Fibroblast of peridontal ligament (primary cell): ENCODE measurements around the gene UBXN10.
A peak's percentile ranks its signal among the peaks of the same experiment; 100 is the strongest.

Source experiments
- DNase-seq: peaks from one replicate; pipeline ENCODE4 v3.0.0-alpha.2; 2010; ENCODE audit errors: extremely low read depth

The UBXN10 gene

DNA sequence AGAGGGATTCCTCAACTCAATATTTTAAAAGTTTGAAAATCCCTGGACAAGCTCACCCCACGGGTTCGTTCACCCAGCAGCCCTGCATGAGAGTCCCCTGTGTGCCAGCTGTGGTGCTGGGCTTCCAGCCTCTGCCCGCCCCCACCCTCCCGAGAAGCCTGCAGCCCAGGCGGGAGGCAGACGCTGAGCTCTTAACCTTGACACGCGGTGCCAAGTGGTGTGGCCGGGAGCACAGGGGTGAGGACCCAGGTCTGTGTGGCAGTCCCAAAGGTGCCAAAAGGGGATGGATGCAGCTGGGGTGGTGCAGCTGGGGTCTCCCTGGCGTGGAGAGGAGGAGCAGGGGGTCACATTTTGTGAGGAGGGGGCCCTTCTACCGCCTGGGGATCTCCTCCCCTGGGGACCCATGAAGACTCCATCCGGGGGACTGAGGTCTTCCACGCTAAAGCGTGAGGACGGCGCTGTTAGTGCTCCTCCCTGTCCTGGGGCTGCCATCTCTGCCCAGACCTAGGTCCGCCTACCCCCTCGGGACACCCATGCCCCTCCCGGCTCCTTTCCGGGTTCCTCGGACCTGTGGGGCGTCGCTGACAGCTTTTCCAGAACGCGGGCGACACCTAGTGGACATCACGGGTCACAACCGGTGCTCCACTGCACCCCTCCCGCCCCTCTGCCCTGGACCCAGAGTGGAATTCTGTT lies 33.8 kb upstream of the UBXN10 start:
- peak; percentile 78 for DNase-seq

DNA sequence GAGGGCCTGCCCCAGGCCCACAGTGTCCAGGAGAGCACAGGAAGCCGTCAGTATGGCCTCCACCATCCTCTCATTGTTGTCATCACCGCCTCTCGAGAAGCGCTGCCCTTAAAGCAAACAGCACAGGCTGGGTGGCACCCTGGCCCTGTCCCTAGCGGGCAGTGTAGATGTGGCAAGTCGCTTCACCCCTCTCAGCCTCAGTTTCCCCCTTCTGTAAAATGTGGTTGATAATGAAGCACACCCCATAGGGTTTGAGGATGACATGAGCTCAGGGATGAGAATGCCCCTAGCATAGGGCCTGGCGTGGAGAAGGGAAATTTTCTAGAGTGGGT lies 33.3 kb upstream of the UBXN10 start:
- no peak for DNase-seq

DNA sequence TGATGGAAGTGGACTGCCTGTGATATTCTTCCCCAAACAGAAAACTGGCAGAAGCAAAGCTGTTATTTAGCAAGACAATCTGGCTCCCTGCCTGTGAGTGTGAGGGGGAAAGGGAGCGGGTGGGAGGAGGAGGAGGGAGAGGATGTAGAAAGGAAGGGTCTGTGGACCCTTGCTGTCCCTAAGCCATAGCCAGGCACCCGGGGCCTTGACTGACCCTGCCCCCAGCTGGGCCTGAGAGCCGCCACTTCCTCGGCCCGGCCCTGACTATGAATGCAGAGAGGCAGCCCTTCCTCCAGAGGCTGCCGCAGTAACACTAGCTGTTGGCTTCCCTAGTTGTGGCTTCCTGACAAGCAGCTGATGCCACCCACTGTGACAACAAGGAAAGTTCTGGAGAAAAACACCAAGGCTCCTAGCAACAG lies 32.9 kb upstream of the UBXN10 start:
- DNase-seq = peak; percentile 33

DNA sequence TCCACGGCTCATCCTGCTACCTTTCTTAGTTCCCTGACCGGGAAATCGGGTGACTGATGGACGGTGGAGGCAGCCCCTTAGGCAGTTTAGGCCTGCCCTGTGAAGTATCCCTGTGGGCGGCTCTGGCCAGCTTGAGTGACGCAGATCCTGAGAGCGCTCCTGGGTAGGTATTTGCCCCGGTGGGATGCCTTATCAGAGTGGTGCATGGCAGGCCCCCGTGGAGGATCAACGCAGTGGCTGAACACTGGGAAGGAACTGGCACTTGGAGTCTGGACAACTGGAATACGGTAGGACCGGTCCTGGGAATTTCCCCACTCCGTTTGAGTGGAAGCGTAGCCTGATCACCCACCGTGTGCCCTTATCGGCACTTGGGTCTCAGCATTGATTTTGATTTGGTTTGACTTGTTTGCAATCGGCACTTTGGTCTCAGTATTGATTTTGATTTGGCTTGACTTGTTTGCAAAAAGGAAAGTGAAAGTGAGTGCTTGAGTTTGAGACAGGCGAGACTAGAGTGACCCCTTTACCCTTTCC lies 31.5 kb upstream of the UBXN10 start:
- DNase-seq = peak; percentile 7

DNA sequence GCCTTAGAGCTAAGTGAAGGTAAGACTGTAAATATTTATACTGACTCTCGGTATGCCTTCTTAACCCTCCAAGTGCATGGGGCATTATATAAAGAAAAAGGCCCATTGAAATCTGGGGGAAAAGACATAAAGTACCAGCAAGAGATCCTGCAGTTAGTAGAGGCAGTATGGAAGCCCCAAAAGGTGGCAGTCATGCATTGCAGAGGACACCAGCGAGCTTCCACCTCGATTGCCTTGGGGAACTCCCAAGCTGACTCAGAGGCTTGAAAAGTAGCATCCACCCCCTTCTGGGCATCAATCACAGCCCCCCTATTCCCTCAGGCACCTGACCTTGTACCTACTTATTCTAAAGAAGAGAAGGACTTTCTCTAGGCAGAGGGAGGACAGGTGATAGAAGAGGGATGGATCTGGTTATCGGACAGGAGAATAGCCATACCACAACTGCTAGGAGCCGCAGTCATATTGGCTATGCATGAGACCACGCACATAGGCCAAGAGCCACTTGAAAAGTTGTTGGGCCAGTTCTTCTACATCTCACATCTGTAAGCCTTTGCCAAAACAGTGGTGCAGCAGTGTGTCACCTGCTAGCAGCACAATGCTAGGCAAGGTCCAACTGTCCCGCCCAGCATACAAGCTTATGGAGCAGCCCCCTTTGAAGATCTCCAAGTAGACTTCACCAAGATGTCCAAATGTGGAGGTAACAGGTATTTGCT lies 27.4 kb upstream of the UBXN10 start:
- no peak for DNase-seq

DNA sequence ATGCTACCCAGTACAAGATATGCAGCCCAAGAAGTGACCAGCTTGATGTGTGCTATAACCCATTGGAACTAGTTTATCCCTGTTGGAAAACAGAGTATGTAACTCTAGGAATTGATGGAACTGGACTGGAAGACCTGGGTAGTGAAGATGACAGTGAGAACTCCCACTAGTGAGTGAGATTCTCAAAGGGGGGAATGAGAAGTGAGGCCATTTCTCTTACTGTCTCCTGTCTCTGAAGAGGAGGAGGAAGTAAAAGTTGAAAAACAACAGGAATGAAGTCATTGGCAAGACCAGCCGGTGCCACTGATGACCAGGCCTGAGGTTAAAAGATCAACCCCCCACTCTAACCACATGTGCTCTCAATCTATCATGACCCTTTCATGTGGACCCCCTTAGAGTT lies 25.9 kb upstream of the UBXN10 start:
- peak; percentile 10 for DNase-seq

DNA sequence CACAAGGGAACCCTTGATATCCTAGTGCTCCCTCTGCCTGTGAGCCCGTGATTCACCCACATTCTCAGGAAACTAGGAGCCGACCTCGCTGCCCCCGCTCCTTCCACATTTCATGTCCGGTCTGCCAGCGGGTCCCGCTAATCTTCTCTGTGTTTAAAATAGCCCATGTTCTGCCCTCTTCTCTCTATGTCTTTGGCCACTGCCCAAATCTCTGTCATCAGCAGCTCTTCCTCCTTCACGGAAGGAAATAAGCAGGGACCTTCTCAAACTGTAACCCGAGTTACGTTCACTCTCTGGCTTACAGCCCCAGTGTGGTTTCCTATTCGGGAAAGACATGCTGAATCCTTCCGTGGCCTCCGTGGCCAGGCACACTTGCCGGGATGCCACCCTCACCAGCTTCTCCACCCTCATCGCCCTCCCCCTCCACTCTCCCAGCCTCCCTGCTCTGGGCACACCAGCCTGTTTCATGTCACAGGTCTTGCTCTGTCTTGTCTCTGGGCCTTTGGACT lies 21.1 kb upstream of the UBXN10 start:
- no peak for DNase-seq

DNA sequence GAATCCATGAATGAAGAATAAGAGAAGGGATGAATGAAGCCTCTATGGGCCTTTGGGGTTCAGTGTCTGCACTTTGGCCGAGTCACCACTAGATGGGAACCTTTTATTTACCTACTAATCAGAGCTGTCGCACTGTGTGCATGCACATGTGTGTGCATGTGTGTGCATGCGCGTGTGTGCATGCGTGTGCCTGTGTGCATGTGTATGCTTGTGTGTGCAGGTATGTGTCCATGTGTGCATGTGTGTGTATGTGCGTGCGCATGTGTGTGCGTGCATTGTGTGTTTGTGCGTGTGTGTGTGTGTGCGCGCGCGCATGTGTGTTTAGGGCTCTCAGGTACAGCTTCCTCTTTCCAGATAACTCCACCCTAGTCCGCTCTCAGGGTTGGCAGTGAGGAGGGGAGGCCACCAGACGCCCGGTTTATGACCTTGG lies 20.4 kb upstream of the UBXN10 start:
- no peak for DNase-seq

DNA sequence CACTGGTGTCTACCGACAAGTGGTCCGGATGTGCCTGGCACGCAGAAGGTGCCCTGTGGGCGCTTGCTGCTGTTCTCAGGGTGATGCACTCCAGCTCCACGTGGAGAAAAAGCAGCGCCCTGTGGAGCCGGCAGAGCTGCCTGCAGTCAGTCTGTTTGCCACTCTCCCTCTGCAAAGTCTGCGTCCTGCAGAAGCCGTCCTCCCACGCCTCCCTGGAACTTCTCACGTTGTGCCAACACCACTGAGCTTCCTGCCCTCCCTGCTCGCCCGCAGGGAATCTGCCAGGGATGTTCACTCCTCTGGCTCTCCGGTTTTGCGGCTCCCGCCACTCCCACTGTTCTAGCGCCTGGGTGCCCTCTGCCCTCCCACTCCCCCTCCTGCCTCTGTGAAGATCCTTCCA lies 19.8 kb upstream of the UBXN10 start:
- no peak for DNase-seq

DNA sequence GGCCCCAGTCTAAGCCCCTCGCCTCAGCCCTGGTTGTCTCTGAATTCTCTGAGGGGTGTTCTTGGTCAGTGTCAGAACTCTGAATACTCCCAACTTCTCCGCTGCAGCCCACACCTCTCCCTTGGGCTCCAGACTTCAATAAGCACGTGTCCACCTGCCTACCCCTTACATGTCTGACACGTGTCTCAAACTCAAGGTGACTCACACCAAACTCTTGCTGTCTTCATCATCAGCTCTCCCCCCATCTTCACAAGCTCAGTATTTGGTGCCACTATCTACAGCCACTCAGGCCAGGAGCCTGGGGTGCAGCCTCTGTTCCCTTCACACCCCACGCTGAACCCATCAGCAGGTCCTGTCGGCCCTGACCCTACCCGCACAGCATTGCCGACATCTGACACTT lies 18.8 kb upstream of the UBXN10 start:
- DNase-seq = no peak

DNA sequence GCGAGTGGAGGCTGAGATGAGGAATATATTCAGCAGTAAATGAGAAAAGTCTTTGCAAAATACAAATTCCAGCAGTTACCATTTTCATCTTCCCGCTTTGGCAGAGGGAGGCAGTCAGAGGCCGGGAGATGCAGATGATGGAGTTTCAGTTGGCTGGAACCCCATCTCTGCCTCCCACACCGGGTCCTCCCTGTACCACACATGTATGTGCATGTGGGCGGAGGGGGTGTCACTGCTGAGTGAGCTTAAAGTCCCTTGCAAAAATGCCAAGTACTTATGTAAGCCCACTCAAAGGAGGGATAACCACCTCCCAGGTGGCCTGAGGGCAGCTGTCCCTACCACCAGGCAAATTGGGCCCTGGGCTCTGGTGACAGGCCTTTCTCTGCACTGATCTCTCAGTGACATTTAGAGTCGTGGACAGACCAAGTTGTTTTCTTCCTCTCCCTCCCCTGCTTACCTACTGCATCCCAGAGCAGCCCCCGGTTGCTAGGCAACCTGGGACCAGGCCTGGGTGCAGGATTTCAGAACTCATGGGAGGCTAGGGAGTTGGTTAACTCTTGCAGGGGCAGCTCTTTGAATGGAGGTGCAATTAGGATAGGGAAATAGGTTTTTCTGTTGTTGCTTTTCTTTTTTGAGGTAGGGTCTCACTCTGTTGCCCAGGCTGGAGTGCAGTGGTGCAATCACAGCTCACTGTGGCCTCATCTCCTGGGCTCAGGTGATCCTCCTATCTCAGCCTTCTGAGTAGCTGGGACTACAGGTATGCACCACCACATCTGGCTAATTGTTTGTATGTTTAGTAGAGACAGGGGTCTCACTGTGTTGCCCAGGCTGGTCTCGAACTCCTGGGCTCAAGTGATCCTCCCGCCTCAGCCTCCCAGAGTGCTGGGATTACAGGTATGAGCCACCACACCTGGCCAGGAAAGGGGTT lies 17.1 kb upstream of the UBXN10 start:
- no peak for DNase-seq

DNA sequence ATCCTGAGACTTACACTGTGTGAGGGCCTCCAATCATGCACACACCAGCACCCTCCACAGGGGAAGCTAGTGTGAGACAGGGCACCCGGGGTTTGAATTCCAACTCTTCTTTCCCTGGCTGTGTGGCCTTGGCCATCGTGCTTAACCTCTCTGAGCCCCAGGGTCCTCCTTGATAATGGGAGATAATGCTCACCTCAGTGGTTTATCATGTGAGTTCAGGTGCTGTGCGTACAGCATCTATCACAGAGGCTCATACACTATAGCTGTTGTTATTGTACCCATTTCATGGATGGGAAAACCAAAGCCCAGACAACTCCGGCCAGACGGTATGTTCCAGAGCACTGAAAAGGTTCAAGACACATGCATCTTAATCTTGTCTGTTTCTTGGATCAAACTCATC lies 16.0 kb upstream of the UBXN10 start:
- DNase-seq = no peak

DNA sequence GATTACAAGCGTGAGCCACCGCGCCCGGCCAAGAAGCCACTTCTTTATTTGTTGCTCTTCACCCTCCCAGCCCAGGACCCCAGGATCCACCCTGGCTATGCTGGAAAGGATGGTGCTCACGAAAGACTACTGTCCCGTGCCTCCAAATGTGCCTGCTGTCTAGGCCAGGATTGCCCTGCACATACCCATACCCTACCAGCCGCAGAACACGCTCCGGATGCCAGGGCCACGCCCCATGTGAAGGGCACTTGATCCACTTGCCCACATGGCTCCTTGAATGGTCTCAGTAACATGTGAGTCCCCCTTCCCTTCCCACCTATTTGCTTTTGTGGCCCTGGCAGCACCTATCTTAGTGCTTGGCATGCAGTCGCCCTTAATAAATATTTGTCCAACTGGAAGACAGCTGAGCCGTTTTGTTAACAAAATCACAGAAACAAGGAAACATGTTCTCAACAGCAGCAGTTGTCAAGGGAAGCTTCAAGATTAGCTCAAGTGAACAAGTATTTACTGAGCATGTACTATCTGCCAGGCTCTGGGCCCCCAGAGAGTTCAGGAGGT lies 13.8 kb upstream of the UBXN10 start:
- no peak for DNase-seq

DNA sequence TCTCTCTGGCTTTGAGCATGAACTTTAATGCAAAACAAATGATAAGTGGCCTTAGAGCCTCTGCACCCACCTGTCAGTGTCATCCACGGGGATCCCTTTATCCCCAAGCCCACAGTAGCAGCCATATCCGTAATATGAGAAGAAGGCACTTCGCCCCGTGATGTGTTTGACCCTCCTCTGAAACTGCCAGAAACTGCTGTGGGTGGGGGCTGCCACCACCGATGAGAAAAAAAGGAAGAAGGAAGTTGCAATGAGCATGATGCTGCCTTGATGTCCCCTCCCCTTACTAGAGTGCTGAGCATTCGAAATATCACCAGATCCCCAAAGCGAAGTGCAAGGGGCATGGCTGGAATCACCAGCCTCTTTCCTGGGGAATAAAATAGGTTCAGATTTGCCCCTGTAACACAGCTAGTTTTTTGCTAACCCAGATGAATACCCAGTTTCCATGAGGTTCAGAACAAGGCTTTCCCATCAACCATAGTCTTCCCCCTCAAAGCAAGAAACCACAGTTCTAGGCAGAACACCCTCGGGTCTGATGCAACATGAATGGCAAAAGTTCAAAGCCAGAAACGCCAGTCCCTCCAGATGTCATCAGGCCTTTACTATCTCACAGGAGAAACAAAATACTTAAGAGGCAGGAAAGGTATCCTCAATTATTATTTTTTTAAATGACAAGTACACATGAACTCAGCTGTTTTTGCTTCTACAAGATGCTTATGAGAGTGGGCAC lies 10.8 kb upstream of the UBXN10 start:
- DNase-seq = no peak

DNA sequence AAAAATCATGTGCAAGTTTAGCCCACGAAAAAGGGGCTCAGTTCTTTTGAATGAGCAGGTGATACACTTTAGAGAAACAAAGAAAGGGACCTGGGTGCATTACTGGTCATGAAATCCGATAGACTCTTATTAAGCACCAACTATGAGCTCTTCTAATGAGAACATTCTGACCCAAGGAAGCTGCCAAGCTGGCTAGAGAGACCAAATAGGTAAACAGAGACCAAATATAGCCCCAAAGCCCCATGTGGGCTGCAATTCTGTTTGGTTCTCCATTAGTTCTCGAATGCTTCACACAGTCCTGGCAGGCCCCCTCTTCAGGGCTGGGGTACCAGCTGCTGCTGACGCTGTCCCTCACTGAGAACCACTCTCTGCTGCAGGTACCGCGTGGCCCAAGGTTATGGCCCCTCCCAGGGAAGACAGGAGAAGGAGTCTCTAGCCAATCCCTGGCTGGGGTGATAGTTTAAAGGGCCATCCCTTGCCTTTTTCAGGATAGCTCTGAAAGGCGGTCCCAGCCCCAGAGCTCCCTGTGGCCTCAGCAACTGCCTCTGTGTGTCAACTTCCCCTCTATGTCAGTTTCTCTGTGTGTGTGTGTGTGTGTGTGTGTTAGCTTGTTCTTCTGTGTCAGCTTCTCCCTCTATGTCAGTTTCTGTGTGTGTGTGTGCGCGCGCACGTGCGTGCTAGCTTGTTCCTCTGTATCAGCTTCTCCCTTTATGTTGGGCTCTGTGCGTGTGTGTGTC lies 7.1 kb upstream of the UBXN10 start:
- DNase-seq = no peak

DNA sequence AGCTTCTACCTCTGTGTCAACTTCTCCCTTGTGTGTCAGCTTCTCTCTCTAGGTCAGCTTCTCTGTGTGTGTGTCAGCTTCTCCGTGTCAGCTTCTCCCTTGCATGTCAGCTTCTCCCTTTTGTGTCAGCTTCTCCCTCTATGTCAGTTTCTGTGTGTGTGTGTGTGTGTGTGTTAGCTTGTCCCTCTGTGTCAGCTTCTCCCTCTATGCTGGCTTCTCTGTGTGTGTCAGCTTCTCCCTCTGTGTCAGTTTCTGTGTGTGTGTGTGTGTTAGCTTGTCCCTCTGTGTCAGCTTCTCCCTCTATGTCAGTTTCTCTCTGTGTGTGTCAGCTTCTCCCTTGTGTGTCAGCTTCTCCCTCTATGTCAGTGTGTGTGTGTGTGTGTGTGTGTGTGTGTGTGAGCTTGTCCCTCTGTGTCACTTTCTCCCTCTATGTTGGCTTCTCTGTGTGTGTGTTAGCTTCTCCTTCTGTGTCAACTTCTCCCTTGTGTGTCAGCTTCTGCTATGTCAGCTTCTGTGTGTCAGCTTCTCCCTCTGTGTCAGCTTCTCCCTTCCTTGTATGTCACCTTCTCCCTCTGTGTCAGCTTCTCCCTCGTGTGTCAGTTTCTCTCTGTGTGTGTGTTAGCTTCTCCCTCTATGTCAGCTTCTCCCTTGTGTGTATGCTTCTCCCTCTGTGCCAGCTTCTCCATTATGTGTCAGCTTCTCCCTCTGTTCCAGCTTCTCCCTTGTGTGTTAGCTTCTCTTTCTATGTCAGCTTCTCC lies 6.3 kb upstream of the UBXN10 start:
- DNase-seq = no peak

DNA sequence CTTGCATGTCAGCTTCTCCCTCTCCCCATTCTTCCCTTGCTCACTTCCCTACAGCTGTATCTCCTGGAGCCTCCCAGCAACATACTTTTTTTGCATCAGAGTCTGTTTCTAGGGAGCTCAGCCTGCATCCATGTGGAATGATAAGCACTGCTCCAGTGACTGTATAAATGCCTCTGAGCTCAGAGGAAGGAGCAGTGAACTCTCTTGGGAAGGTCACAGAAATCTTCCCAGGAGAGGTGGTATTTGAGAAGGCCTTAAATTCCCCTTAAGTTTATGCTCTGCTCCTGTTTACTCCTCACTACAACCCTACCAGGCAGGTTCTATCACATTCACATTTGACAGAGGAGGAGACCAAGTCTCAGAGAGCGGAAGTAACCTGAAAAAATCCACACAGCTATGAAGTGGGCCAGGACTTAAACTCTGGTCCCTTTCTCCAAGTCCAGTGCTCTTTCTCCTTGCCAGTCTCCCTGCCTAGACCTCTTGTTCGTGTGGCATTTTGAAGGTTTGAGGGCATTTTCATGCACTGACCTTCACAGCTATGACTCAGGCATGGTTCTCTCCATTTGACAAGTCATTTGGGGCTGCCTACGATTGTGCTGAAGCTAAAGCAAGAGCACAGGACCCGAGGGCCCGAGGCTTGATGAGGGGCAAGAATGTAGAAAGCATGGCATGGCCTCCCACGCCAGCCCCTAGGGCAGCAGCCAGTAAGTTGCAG lies 5.6 kb upstream of the UBXN10 start:
- no peak for DNase-seq

DNA sequence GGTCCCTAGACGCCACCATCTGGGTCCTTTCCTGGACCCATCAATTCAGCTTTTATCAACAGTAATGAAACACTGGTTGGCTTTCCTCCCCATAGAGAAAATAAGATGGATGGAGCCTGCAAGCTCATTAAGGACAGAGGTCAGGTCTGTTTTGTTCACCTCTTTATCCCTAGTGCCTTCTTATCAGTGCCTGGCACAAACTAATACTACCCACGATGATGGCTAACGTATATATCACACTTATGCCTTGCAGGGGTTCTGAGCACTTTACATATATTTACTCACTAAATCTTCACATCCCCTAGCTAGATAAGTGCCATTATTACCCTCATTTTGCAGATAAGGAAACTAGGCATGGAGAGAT lies 5.1 kb upstream of the UBXN10 start:
- DNase-seq = no peak

DNA sequence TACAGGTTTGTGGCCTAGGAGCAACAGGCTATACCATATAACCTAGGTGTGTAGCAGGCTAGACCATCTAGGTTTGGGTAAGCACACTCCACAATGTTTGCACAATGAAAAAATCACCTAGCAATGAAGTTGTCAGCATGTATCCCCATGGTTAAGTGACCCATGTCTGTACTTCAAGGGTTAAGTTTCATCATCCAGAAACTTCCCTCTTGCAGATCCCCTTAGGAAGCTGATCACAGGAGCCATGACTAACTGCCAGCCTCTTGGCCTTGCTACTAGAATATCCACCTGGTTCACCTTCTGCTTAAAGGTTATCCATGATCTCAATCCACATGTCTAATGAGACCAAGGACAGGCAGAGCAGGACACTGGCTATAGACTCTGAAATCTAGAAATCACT lies 3.5 kb upstream of the UBXN10 start:
- DNase-seq = no peak
